Smooth muscle cell (in vitro differentiated cells): ENCODE measurements around the gene VKORC1L1. TPM values are rescaled to one million over a fixed set of nuclear protein-coding genes. Genes with fewer than 3 reads are reported as not detected.
"Not testable (repeated sequence)": the region's sequence is repeated elsewhere in the genome, so short reads cannot be mapped to it uniquely, and the experiment has no call there.

Experiments
- DNase-seq: peaks from one replicate; lab custom pipeline; 2025; ENCODE audit not compliant: unreplicated experiment; lab: John Stamatoyannopoulos, UW
- H2AFZ ChIP-seq: fragments of 200-600 bp; sonication (generic); 2 replicates; pipeline ENCODE4 v1.6.0; 2016; ENCODE audit warnings: antibody characterized with exemption, low read depth, mild to moderate bottlenecking
- H3F3A ChIP-seq: fragments of 200-600 bp; sonication (generic); 2 replicates; pipeline ENCODE4 v1.6.0; 2017; ENCODE audit warnings: antibody characterized with exemption, low read depth
- H3K27ac ChIP-seq: fragments of 200-600 bp; sonication (generic); 2 replicates; pipeline ENCODE4 v1.5.1; 2016; ENCODE audit warnings: low read depth, mild to moderate bottlenecking
- H3K27me3 ChIP-seq: fragments of 200-600 bp; sonication (generic); 2 replicates; pipeline ENCODE4 v1.6.1; 2016; ENCODE audit warnings: low read depth, mild to moderate bottlenecking
- H3K36me3 ChIP-seq: fragments of 200-600 bp; sonication (generic); 2 replicates; pipeline ENCODE4 v1.5.1; 2016; ENCODE audit warnings: low read depth
- H3K4me1 ChIP-seq: fragments of 200-600 bp; sonication (generic); 2 replicates; pipeline ENCODE4 v1.5.1; 2016; ENCODE audit warnings: low read depth
- H3K4me2 ChIP-seq: fragments of 200-600 bp; sonication (generic); 2 replicates; pipeline ENCODE4 v1.6.0; 2016; ENCODE audit warnings: mild to moderate bottlenecking
- H3K4me3 ChIP-seq: fragments of 200-600 bp; sonication (generic); 2 replicates; pipeline ENCODE4 v1.5.1; 2016; ENCODE audit warnings: mild to moderate bottlenecking
- H3K79me2 ChIP-seq: fragments of 200-600 bp; sonication (generic); 2 replicates; pipeline ENCODE4 v1.6.0; 2016; ENCODE audit warnings: low read depth, mild to moderate bottlenecking
- H3K9ac ChIP-seq: fragments of 200-600 bp; sonication (generic); 2 replicates; pipeline ENCODE4 v1.6.0; 2016; ENCODE audit warnings: low read depth
- H3K9me3 ChIP-seq: fragments of 200-600 bp; sonication (generic); replicated peaks from 2 replicates; pipeline ENCODE4 v1.5.1; 2016; ENCODE audit warnings: low read depth
- H4K20me1 ChIP-seq: fragments of 200-600 bp; sonication (generic); 2 replicates; pipeline ENCODE4 v1.6.0; 2016; ENCODE audit warnings: low read depth
- CTCF ChIP-seq: fragments of 200-600 bp; sonication (generic); IDR thresholded peaks from 2 replicates; pipeline ENCODE4 v1.5.1; 2017; ENCODE audit warnings: borderline replicate concordance, mild to moderate bottlenecking, antibody characterized with exemption; ENCODE audit not compliant: insufficient read depth, poor library complexity, severe bottlenecking
- WGBS: methylation state at CpG from one replicate; pipeline ENCODE4 v1.1.7; 2016; ENCODE audit warnings: low lambda C conversion rate; 5-methylcytosine and 5-hydroxymethylcytosine counted together
- polyA plus RNA-seq: library from polyadenylated mRNA; unstranded; fragments of >200 nt; fragmentation: Nextera tagmentation; extraction: Ambion mirVana; gene quantifications from 2 replicates; pipeline ENCODE4 v1.2.1, GENCODE V29; 2016
- total RNA-seq: library from RNA; depleted of rRNA; stranded (reverse); fragments of >200 nt; gene quantifications from 2 replicates; pipeline ENCODE4 v1.2.3, GENCODE V29; 2014

Gene VKORC1L1
- total and polyA plus RNA-seq, 2 experiments from 2014 or later: 11.2 to 18.0 TPM

- WGBS: 96% methylated on average over 10 of the region's 10 CpGs
- Histone ChIP-seq H4K20me1 (no peaks in the 10 kb centered on the region), H3K27ac (no peak overlapping the region), H3K79me2 (peaks cover 6% of the 10 kb centered on the region), H3K36me3 (no peaks in the 10 kb centered on the region), H3F3A (no peaks in the 10 kb centered on the region), H3K4me3 (no peak overlapping the region), H3K4me1 (no peaks in the 10 kb centered on the region), H3K9me3 (no peaks in the 10 kb centered on the region), H3K9ac (no peak overlapping the region), H2AFZ (no peak overlapping the region), H3K4me2 (no peak overlapping the region), H3K27me3 (no peaks in the 10 kb centered on the region)
- TF ChIP-seq CTCF: no peak
- DNase-seq: no peak
These were observed 111.2 kb downstream of the VKORC1L1 start for GRCh38 chr7:65983965-65984658.

- Histone ChIP-seq H3K4me1 (no peaks in the 10 kb centered on the region), H3K79me2 (no peaks in the 10 kb centered on the region), H3F3A (no peaks in the 10 kb centered on the region), H3K27ac (no peak overlapping the region), H3K27me3 (no peaks in the 10 kb centered on the region), H2AFZ (no peak overlapping the region), H3K4me2 (no peak overlapping the region), H3K9ac (no peak overlapping the region), H3K36me3 (no peaks in the 10 kb centered on the region), H4K20me1 (no peaks in the 10 kb centered on the region), H3K4me3 (no peak overlapping the region), H3K9me3 (no peaks in the 10 kb centered on the region)
- 88% methylated on average over 4 of the region's 4 CpGs for WGBS
- no peak for TF ChIP-seq CTCF
- no peak for DNase-seq
These were observed 115.2 kb downstream of the VKORC1L1 start for GRCh38 chr7:65988084-65988483.

GRCh38 chr7:65988503-65988902, 115.6 kb downstream of the VKORC1L1 start:
- H3K27me3 ChIP-seq, H3K36me3 ChIP-seq, H4K20me1 ChIP-seq, H3K4me2 ChIP-seq, H3K4me1 ChIP-seq, H2AFZ ChIP-seq, H3F3A ChIP-seq, DNase-seq, H3K79me2 ChIP-seq, H3K27ac ChIP-seq, H3K9ac ChIP-seq, H3K9me3 ChIP-seq, H3K4me3 ChIP-seq: not testable (repeated sequence)
- WGBS: 95% methylated on average over 1 of the region's 1 CpG

GRCh38 chr7:65989694-65990080, 116.8 kb downstream of the VKORC1L1 start:
- Histone ChIP-seq H3K79me2 (no peaks in the 10 kb centered on the region), H4K20me1 (no peaks in the 10 kb centered on the region), H3K4me3 (no peak overlapping the region), H3K36me3 (no peaks in the 10 kb centered on the region), H3K9ac (no peak overlapping the region), H3K27ac (no peak overlapping the region), H3F3A (no peaks in the 10 kb centered on the region), H3K27me3 (no peaks in the 10 kb centered on the region), H2AFZ (no peak overlapping the region), H3K9me3 (no peaks in the 10 kb centered on the region), H3K4me2 (no peak overlapping the region), H3K4me1 (no peaks in the 10 kb centered on the region)
- no peak for TF ChIP-seq CTCF
- DNase-seq: no peak
- 79% methylated on average over 3 of the region's 3 CpGs for WGBS

- H3K4me1 ChIP-seq, H3K27ac ChIP-seq, H4K20me1 ChIP-seq, H3K79me2 ChIP-seq, H3K9ac ChIP-seq, H3K9me3 ChIP-seq, H3K4me2 ChIP-seq, DNase-seq, H3F3A ChIP-seq, H2AFZ ChIP-seq, H3K4me3 ChIP-seq, H3K27me3 ChIP-seq, H3K36me3 ChIP-seq: not testable (repeated sequence)
- 97% methylated on average over 5 of the region's 5 CpGs for WGBS
These were observed 119.0 kb downstream of the VKORC1L1 start for GRCh38 chr7:65991829-65992228.
